ENCODE data around the gene PRKACB. TPM values are rescaled to one million over a fixed set of nuclear protein-coding genes. Genes with fewer than 3 reads are reported as not detected.

PRKACB gene
- total and polyA plus RNA-seq, 8 donors, result 22.4 to 54.9 (median 45.3) TPM

Other genes starting within 250 kb of the PRKACB start
- gene TTLL7, start 145.1 kb upstream of the PRKACB start, total RNA-seq, result 10 to 100 TPM; 13.7 to 15.0 TPM
- 1 to 10 TPM; 3.9 to 7.0 (median 5.9) TPM for gene TTLL7, start 145.1 kb upstream of the PRKACB start, polyA plus RNA-seq (ENCODE audit: insufficient read length in 6 of 6)
- 1 to 10 TPM in 1 of 2 donors, under 1 TPM in 1; 0.84 to 1.1 TPM for gene SAMD13, start 157.4 kb downstream of the PRKACB start, total RNA-seq
- gene SAMD13, start 157.4 kb downstream of the PRKACB start, polyA plus RNA-seq (ENCODE audit: insufficient read length in 6 of 6), result 1 to 10 TPM; 7.1 to 8.6 (median 8.4) TPM

All from left lung (tissue), 8 donors.